Transverse colon (tissue), 3 donors: ENCODE data around the gene BCAS1.

Experiments
- POLR2A ChIP-seq: fragments of 450-650 bp; IDR thresholded peaks from one replicate; pipeline ENCODE4 v1.6.1; 2016; ENCODE audit warnings: antibody characterized with exemption, mild to moderate bottlenecking, moderate library complexity
- TF ChIP-seq, protein P1 (sequence below), 5 experiments: fragments of 200-600 bp in 3 of 5; fragments of 450-650 bp in 2 of 5; sonication (generic) in 3 of 5; IDR thresholded peaks; 1 replicate in 2 of 5; 2 replicates in 3 of 5; pipeline ENCODE4 v1.5.1; 2016 to 2017; ENCODE audit warnings: antibody characterized with exemption in 5 of 5, inconsistent platforms in 3 of 5, mild to moderate bottlenecking in 2 of 5, moderate library complexity in 1 of 5

GRCh38 chr20:53978497-53978896 is 91.9 kb downstream of the BCAS1 start:
- TF ChIP-seq, protein P1, sequence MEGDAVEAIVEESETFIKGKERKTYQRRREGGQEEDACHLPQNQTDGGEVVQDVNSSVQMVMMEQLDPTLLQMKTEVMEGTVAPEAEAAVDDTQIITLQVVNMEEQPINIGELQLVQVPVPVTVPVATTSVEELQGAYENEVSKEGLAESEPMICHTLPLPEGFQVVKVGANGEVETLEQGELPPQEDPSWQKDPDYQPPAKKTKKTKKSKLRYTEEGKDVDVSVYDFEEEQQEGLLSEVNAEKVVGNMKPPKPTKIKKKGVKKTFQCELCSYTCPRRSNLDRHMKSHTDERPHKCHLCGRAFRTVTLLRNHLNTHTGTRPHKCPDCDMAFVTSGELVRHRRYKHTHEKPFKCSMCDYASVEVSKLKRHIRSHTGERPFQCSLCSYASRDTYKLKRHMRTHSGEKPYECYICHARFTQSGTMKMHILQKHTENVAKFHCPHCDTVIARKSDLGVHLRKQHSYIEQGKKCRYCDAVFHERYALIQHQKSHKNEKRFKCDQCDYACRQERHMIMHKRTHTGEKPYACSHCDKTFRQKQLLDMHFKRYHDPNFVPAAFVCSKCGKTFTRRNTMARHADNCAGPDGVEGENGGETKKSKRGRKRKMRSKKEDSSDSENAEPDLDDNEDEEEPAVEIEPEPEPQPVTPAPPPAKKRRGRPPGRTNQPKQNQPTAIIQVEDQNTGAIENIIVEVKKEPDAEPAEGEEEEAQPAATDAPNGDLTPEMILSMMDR (IDR thresholded peaks at IDR 0.05), result no peak
- TF ChIP-seq POLR2A, result no peak
